C1 segment of cervical spinal cord (tissue), 14 donors: ENCODE results near the gene DIMT1.

Experiments used
- DNase-seq, 14 donors: peaks; one replicate each; lab custom pipeline; 2025; lab: John Stamatoyannopoulos, UW

DIMT1 gene

GRCh38 chr5:62371409-62371808 is 32.3 kb downstream of the DIMT1 start:
- no peak for DNase-seq

DNA sequence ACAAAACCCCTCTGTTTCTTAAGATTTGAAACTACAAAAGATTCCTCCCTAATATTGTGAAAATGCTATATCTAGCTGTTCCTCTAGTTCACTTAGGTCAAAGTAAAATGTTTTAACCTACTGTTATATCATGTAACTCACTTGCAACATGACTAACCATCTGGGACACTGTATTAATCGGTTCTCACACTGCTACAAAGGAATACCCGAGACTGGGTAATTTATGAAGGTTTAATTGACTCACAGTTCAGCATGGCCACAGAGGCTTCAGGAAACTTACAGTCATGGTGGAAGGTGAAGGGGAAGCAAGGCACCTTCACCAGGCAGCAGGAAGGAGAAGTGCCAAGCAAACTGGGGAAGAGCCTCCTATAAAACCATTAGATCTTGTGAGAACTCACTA is 34.7 kb downstream of the DIMT1 start:
- no peak for DNase-seq

- no peak for DNase-seq
Observed at GRCh38 chr5:62362701-62363100, 41.0 kb downstream of the DIMT1 start.

DNA sequence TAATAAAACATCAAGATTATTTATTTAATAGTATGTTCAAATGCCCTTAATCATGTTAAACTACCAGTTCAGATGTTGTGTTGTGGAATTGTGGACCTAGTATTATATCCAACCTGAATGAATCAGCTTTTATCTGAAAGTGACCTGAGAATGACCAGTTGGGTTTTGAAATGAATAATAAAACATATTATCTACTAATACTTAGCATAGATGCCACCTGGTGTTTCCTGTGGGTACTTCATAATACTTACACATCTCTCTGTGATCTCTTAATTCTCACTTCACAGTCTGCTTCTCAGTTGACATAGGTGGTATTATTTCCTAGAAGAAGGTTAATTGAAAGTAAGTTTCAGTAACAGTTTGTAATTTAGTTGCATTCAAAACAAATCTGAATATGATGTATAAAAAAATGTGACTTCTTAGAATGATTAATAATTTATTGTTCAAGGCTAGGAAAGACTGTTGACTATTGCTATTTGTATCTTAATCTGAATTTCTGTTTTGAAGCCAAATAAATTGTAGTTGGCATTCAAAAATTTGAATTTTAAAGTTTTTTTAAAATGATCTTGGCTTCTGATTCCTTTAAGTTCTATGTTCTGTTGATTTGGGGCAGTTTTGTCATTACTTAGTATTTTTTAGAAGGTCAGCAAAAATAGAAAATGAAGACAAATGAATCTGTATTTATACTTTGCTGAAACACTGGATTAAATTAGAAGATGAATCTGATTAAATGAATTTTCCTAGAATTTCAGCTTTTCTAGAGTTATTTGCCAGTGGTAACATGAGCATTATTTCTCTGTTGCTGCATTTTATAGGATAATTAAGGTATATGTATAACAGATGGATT is 49.5 kb downstream of the DIMT1 start:
- peak in 1 of 14 donors; percentile 10 for DNase-seq

DNA sequence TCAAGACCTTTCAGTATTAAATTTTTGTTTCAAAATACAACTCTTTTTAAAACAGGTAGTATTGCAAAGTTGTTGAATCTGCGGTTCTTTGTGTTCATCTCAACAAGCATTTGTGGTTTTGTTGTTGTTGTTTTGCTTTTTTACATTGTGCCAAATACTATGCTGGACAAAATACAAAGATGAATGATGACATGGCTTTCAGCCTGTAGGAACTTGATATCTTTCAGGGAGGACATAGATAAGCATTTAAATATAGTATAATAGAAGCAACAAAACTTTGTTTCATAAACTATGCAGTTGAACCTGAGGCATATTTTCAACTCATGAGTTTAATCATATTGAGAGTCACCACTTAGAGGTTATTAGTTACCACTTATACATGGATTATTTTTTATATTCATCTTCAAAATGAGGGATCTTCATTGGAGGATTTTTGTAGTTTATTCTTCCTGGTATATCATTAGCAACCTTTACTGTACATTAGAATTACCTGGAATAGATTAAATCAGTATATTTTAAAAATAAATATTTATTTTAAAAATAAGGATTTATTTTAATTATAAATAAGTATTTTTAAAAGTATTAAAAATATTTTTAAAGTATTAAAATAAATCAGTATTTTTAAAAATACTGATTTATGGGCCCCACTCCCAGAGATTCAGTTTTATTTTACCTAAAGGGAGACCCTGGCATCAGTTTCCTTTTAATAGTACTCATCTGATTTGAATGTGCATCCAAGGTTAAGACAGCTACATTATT is 54.8 kb downstream of the DIMT1 start:
- no peak for DNase-seq

- DNase-seq: no peak
Observed at GRCh38 chr5:62347928-62348327, 55.8 kb downstream of the DIMT1 start.

DNA sequence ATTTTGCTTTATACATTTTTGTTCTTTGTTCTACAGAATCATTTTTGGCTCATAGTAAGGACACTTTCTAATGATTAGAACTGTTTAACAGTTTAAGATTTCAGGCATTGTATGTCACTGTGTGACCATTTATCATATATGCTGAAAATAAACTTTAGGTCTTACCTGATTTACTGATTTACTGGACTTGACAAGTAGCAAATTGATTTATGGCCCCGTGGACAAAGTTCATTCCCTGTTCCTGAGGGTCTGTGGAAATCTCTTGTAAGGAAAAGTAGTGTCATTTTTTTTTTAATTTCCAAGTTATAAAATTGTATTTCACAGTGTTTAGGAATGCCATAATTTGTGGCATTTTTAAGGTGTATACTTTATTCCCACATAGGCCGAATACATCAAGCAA is 57.0 kb downstream of the DIMT1 start:
- DNase-seq: no peak

- DNase-seq: no peak
Observed at GRCh38 chr5:62343428-62343827, 60.3 kb downstream of the DIMT1 start.

- no peak for DNase-seq
Observed at GRCh38 chr5:62342476-62342837, 61.2 kb downstream of the DIMT1 start.

DNA sequence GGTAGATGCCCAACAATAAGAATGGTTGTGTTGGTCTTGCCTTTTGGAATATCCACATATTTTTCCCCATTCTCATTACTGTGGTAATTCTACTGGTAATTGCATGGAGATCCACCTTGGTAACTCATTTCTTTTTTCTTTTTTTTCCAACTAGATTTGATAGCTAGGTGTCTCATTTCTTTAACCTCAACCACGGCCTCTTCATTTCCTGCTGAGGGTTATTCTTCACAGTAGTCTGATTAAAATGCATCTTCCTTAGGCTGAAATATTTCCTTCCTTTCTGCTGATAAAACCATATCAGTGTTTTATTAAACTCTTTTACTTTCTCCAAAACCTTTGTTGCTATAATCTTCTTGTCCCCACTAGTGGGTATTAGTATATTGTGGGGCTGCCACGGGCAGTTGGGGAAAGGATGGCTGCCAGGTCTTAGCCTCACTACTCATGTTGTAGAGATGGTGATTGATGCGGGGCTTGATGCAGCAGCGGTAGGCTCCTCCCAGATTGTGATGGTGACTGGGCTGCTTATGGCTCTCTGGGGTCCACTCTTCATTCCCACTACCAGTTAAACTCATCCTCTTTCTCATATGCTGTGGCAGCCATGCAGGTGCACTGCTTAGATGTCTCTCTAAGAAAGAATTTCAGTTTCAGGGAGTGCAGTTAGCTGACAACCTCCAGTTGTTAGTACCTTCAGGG is 61.8 kb downstream of the DIMT1 start:
- no peak for DNase-seq

GRCh38 chr5:62340979-62341378 is 62.7 kb downstream of the DIMT1 start:
- DNase-seq: no peak

GRCh38 chr5:62340392-62340791 is 63.3 kb downstream of the DIMT1 start:
- DNase-seq: no peak
